GM12801 (cell line): ENCODE data around the gene MUS81.

Experiments
- TF ChIP-seq, protein P1 (sequence below): IDR thresholded peaks from one replicate; pipeline ENCODE4 v1.5.1; 2011; ENCODE audit warnings: control low read depth; ENCODE audit not compliant: insufficient read length; ENCODE audit errors: extremely low read depth

The MUS81 gene

DNA sequence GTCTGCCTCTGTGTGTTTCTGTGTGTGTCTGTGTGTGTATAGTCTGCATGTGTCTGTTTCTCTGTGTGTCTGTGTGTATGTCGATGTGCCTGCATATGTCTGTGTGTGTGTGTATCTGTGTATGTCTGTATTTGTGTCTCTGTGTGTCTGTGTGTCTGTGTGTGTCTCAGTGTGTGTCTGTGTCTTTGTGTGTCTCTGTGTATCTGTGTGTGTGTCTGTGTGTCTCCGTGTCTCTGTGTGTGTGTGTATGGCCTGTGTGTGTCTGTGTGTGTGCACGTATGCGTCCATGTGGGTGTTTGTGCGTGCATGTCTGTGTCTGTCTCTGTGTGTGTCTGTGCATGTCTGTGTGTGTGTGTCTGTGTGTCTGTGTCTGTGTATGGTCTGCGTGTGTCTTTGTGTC lies 26.0 kb upstream of the MUS81 start:
- TF ChIP-seq, protein P1, sequence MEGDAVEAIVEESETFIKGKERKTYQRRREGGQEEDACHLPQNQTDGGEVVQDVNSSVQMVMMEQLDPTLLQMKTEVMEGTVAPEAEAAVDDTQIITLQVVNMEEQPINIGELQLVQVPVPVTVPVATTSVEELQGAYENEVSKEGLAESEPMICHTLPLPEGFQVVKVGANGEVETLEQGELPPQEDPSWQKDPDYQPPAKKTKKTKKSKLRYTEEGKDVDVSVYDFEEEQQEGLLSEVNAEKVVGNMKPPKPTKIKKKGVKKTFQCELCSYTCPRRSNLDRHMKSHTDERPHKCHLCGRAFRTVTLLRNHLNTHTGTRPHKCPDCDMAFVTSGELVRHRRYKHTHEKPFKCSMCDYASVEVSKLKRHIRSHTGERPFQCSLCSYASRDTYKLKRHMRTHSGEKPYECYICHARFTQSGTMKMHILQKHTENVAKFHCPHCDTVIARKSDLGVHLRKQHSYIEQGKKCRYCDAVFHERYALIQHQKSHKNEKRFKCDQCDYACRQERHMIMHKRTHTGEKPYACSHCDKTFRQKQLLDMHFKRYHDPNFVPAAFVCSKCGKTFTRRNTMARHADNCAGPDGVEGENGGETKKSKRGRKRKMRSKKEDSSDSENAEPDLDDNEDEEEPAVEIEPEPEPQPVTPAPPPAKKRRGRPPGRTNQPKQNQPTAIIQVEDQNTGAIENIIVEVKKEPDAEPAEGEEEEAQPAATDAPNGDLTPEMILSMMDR: no peak

DNA sequence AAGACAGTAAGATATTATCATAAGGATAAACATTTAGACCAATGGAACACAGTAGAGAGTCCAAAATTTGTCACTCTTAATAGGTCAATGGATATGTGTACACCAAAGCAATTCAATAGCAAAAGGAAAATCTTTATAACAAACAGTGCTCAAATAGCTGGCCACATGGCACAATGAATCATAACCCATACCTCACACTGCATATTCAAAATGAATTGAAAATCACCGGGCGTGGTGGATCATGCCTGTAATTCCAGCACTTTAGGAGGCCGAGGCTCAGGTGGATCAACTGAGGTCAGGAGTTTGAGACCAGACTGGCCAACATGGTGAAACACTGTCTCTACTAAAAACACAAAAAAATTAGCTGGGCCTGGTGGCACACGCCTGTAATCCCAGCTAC lies 18.1 kb upstream of the MUS81 start:
- TF ChIP-seq, protein P1: no peak

DNA sequence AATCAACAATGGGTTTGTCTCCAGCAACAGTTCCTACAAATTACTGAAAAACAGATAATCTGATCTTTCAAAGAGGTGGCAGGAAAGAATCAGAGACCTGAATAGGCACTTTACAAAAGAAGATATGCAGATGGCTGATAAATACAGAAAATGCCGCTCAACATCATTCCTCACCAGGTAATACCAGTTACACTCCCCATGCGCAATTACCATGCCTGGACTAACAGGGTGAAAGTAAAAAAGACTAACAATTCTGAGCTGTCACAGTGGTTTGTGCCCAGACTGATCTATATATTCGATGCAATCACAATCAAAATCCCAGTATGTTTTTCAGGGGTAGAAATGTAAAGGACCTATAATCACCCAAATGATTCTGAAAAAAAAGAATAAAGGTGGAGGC lies 16.4 kb upstream of the MUS81 start:
- TF ChIP-seq, protein P1: no peak

DNA sequence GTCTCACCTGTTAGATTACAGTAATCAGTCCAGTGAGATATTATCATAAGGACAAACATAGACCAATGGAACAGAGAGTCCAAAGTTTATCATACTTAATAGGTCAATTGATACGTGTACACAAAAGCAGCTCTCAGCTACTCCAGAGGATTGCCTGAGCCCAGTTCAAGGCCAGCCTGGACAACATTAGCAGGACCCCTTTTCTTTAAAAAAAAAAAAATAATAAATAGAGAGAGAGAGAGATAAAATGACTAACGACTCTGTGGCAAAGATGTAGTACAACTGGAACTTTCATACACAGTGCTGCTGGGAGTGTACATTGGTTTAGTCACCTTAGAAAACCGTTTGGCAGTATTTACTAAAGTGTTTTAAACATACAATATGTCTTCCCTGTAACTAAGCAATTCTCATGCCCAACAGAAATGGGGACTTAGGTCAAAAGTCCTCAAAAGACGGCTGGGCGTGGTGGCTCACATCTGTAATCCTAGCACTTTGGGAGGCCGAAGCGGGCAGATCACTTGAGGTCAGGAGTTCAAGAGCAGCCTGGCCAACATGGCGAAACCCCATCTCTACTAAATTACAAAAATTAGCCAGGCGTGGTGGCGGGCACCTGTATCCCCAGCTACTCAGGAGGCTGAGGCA lies 15.9 kb upstream of the MUS81 start:
- TF ChIP-seq, protein P1: no peak

DNA sequence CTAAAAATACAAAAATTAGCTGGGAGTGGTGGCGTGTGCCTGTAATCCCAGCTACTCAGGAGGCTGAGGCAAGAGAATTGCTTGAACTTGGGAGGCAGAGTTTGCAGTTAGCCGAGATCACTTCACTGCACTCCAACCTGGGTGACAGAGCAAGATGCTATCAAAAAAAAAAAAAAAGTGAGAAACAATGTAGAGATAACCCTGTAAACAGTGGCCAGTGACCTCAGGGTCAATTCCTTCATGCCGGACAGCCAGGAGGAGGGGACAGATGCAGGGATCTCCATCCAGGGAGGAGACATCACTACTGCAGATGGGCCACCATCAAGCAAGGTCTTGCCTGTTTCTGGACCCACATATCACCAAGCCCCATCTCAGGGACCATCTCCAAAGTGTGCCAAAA lies 12.5 kb upstream of the MUS81 start:
- TF ChIP-seq, protein P1: no peak

DNA sequence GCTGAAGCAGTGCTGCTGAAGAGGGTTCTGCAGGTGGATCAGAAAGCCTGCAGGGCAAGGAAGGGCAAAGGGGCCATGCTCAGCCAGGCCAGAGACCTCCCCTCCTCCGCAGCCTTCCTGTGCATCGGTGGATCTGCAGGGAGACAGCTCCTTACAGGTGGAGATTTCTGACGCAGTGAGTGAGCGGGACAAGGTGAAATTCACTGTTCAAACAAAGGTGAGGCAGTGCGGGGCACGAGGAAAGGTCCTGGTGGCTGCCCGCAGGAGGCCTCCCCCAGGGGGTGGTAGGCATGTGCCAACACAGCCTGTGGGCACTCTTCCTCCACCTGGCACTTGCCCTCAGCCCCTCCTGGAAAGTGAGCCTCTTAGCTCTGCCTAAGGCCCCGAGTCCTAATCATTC lies 10.9 kb upstream of the MUS81 start:
- TF ChIP-seq, protein P1: no peak

DNA sequence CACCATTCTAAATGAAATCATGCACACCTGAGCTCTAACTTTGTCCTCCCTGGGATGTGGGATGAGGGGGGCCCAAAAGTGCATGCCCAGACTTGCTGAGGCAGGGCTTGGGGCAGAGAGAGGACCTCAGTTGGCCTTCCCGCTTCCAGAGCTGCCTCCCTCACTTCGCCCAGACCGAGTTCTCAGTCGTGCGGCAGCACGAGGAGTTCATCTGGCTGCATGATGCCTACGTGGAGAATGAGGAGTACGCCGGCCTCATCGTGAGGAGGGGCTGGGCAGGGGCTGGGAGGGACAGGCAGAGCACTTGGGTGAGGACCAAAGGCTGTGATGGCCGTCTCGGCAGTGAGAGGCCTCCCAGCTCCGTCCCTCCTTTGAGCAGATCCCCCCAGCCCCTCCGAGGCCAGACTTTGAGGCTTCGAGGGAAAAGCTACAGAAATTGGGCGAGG lies 10.4 kb upstream of the MUS81 start:
- TF ChIP-seq, protein P1: no peak
